ENCODE data around the gene CHST13.
A peak's percentile ranks its signal among the peaks of the same experiment; 100 is the strongest.
"Not testable (repeated sequence)": the region's sequence is repeated elsewhere in the genome, so short reads cannot be mapped to it uniquely, and the experiment has no call there.

Gene CHST13

DNA sequence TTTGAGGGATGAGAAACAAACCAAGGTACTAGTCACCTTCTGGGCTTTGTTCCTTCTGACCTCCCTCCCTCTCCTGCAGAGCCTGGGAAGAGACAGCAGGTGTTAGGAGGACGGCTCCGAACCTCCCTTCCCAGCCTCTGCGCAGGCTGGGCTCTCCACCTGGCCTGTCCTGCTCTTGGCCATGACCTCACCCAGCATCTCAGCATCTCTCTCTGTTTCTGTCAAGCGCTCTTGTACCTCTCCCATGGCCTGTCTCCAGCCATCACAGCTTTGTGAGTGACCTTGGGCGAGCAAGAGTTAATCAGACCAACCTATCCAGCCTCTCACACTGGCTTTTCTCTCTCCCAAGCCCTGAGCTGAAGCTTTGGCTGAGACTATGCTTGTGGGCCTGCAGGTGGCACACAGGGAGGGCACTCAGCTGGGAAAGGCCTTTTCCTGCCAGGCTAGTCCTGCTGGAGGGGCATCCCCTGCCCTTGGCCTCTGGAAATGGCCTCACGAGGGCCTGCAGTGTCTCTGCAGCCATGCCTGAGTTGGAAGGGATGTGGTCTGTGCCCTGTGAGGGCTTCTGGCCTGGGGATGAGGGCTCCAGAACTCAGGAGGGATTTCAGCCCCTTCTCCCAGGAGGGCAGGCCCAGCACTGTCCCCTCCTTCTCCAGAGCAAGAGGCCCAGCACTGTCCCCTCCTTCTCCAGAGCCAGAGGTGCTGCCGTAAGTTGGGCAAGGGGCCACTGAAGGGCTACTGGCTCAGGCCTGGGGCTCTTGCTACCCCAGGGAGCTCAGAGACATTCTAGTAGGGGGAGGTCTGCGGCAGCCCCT, 2.1 kb downstream of the CHST13 start:
- no peak for DNase-seq (ENCODE audit: low read depth)

DNA sequence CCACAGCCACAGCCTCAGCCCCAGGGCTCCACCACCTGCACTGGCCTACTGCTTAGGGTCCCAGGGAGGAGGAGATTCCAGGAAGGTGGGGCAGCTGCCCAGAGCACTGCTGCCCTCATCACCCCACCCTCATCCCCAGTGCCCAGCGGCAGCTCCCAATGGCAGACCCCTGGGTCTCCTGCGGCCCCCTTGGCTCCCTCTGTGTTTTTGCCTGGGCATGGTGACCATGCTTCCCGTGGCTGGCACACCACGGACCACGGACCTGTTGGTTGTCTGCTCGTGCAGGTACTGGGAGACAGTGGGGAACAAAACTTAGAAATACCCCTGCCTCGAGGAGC, 2.7 kb downstream of the CHST13 start:
- no peak for DNase-seq (ENCODE audit: low read depth)

DNA sequence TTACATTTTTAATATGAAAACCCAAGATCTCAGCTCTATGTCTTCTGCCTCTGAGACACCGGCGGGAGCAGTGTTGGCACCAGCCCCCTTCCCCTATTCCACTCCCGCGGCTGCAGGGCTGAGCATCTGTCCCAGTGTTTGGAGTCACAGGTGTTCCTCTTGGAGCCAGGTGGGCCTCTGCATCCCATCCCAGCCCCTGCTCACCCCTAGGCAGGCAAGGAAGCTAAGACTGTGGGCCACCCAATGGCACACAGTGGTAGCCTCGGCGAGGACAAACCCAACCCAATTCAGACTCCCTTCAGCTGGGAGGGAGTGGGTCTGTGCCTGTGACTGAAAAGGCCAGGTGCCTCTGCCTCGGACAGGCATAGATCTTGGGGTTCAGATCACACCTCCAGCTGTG, 3.1 kb downstream of the CHST13 start:
- DNase-seq (ENCODE audit: low read depth), result no peak

- no peak for DNase-seq (ENCODE audit: low read depth)
These were observed 3.7 kb downstream of the CHST13 start for GRCh38 chr3:126527455-126528211.

DNA sequence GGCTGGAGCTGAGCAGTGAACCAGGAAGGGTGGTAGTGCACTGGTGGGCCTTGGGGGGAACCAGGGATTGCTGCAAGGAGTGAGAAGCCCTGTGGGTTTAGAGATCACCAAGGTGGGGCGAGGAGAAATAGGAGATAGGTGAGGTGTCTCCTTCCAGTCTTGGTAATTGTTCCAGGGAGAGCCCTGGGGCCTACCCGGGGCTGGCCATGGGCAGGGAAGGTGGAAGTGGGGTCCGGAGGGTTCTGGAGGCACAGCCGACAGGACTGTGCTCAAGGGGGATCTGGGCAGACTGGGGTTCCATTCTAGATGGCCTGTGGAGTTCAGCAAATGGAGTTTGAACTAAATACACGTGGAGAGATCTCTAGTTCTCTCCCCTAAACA, 4.5 kb downstream of the CHST13 start:
- no peak for DNase-seq (ENCODE audit: low read depth)

DNA sequence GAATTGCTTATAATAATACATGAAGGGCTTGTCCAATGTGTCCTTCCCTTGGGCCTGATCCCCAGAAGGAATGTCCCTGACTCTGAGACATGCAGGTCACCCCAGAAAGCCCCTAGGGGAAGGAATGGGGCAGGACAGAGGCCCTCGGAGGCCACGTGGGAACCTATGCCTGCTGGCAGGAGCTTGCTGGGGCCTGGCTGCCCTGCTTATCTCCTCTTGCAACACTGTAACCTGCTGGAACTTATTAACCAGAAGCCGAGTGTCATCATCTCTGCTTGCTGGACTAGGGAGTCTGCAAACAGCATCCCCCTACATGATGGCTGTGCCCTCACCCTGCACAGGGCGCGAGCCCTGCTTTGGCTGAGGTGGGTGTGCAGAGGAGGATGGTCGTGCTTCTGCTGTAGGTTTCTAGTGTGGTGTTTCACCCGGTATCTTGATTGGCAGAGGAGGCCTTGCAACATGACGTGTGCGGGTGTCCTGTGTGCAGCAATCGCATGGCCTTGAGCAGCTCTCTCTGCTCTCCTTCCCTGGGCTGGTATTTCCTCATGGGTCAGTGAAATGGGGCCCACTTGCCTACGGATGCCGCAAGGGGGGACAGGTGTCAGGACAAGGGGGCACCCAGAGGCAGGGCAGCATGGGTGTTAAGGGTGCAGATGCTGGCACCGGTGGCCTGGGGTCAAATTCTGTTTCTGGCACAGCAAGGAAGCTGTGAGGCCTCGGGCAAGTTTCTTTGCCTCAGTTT, 5.0 kb downstream of the CHST13 start:
- DNase-seq (ENCODE audit: low read depth), result peak; percentile 26

- DNase-seq (ENCODE audit: low read depth), result no peak
These were observed 5.7 kb downstream of the CHST13 start for GRCh38 chr3:126529585-126530170.

GRCh38 chr3:126530171-126531050, 6.5 kb downstream of the CHST13 start:
- no peak for DNase-seq (ENCODE audit: low read depth)

GRCh38 chr3:126531051-126531330, 7.0 kb downstream of the CHST13 start:
- DNase-seq (ENCODE audit: low read depth), result no peak

DNA sequence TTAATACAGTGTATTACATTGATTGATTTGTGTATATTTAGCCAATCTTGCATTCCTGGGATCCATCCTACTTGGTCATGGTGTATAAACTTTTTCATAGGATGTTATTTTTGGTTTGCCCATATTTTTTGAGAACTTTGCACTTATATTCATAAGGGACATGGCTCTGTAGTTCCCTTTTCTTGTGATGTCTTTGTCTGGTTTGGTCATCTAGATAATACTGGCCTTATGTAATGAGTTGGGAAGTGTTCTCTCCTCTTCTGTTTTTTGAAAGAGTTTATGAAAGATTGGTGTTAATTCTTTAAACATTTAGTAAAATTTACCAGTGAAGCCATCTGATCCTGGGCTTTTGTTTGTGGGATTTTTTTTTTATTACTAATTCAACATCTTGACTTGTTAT, 9.6 kb downstream of the CHST13 start:
- DNase-seq (ENCODE audit: low read depth), result no peak

DNA sequence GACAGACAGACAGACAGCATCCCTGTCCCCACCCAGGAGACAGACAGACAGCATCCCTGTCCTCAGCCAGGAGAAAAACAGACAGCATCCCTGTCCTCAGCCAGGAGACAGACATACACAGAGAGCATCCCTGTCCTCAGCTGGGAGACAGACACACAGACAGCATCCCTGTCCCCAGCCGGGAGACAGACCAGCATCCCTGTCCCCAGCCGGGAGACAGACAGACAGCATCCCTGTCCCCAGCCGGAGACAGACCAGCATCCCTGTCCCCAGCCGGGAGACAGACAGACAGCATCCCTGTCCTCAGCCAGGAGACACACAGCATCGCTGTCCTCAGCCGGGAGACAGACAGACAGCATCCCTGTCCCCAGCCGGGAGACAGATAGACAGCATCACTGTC, 10.8 kb downstream of the CHST13 start:
- DNase-seq (ENCODE audit: low read depth), result not testable (repeated sequence)

DNA sequence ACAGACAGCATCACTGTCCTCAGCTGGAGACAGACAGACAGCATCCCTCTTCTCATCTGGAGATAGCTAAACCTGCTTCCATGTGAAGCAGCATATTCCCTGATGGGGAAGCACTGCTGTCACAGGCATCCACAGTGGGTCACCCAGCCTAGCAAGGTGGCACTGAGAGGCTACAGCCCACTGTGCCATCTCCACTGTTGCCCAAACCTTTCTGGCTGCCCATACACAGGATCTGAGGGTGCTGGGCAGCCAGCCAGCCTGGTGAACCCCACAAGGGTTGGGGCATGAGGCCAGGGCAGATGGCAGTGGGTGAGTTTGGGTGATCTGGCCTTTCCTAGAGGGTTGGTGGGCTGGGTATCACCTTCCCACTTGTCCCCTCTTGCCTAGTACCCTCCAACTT, 11.7 kb downstream of the CHST13 start:
- DNase-seq (ENCODE audit: low read depth), result no peak

- DNase-seq (ENCODE audit: low read depth), result no peak
These were observed 12.2 kb downstream of the CHST13 start for GRCh38 chr3:126536126-126536525.

DNA sequence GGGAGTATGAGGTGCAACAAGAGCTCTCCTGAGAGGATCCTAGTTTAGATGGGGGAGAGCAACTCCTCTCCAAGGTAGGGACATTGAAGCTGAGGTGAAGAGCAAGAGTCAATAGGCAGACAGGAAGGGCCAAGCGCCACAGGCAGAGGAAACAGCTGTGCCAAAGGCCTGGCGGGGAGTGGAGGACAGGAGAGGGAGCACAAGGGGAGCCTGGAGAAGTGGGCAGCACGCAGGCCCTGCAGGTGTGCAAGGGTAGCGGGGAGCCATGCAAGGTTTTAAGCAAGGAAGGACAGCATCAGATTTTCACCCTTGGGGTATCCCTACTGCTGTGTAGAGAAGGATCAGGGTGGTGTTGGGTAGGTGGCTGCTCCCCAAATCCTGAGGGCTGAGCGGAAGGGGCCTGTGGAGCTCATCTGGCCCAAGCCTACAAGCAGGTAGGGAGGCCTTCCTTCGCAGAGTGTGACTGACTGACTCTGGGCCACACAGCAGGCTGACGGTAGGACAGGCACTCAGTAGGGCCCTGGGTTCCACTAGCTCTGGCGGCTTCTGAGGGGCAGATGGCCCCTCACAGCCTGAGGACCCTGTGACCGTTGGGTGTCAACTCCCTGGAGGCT, 13.3 kb downstream of the CHST13 start:
- no peak for DNase-seq (ENCODE audit: low read depth)

GRCh38 chr3:126537730-126538281, 13.9 kb downstream of the CHST13 start:
- no peak for DNase-seq (ENCODE audit: low read depth)

DNA sequence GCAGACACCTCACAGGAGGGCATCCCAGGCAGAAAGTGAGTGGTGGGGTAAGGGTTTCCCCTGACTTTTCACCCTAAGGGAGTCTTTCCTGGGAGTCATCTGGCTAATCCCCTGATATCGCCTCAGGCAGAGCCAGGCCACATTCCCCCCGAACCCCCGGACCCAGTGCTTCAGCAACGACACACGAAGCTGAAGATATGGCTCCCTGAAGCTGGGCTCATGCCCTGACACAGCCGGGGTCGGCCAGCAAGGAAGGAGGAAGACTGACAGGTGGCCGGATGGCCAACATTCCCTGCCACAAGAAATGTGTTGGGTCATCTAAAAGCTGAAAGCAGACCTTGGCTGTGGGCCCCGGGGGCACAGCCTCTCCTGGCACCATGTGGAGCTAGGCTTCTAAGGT, 14.4 kb downstream of the CHST13 start:
- no peak for DNase-seq (ENCODE audit: low read depth)

DNA sequence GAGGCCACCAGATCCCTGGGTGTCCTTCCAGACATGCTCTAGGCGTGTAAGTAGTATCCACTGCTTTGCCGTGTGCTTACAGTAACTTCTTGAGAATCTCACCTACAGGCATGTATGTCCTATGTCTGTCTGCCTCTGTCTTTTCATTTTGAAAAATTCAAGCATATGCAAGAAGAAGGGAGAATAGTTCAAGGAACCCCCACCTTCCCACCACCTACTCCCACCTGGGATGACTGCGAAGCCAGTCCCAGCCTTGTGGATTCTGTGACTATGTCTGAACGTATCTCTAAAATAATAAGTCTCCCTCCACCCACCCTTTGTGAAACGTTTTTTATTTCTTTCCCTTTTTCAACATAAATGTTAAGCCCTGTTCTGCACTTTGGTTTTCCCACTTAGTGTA, 15.0 kb downstream of the CHST13 start:
- no peak for DNase-seq (ENCODE audit: low read depth)

- DNase-seq (ENCODE audit: low read depth), result no peak
These were observed 15.7 kb downstream of the CHST13 start for GRCh38 chr3:126539558-126540250.

- DNase-seq (ENCODE audit: low read depth), result peak; percentile 96
These were observed 16.4 kb downstream of the CHST13 start for GRCh38 chr3:126540342-126540849.

GRCh38 chr3:126540951-126541627, 17.1 kb downstream of the CHST13 start:
- no peak for DNase-seq (ENCODE audit: low read depth)

Data from EH (cell line).